Measurements from ENCODE around the gene FGFR3.
A peak's percentile ranks its signal among the peaks of the same experiment; 100 is the strongest.

FGFR3 gene

GRCh38 chr4:1789552-1789951, 3.5 kb upstream of the FGFR3 start:
- no peak for DNase-seq

- DNase-seq: no peak
Observed at GRCh38 chr4:1790005-1790404, 3.1 kb upstream of the FGFR3 start.

- no peak for DNase-seq
Observed at GRCh38 chr4:1792158-1792831, 798 bp upstream of the FGFR3 start.

DNA sequence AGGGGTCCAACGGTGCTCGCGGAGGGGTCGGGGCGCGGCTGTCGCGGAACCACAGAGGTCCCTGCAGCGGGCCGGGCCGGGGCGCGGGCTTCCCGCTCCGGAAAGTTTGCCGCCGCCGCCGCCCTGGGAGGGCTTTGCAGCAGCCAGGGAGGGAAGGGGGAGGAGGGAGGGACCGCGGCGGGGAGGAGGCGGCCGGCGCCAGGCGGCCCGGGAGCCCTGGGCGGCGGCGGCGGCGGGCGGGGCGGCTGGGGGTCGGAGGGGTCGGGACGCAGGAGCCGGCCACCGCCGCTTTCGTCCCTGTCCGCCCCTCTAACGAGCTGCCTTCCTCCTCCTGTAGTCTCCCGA, 375 bp downstream of the FGFR3 start:
- DNase-seq: peak; percentile 72

- DNase-seq: no peak
Observed at GRCh38 chr4:1793940-1794808, 1.1 kb downstream of the FGFR3 start.

- DNase-seq: no peak
Observed at GRCh38 chr4:1794809-1795298, 1.8 kb downstream of the FGFR3 start.

DNA sequence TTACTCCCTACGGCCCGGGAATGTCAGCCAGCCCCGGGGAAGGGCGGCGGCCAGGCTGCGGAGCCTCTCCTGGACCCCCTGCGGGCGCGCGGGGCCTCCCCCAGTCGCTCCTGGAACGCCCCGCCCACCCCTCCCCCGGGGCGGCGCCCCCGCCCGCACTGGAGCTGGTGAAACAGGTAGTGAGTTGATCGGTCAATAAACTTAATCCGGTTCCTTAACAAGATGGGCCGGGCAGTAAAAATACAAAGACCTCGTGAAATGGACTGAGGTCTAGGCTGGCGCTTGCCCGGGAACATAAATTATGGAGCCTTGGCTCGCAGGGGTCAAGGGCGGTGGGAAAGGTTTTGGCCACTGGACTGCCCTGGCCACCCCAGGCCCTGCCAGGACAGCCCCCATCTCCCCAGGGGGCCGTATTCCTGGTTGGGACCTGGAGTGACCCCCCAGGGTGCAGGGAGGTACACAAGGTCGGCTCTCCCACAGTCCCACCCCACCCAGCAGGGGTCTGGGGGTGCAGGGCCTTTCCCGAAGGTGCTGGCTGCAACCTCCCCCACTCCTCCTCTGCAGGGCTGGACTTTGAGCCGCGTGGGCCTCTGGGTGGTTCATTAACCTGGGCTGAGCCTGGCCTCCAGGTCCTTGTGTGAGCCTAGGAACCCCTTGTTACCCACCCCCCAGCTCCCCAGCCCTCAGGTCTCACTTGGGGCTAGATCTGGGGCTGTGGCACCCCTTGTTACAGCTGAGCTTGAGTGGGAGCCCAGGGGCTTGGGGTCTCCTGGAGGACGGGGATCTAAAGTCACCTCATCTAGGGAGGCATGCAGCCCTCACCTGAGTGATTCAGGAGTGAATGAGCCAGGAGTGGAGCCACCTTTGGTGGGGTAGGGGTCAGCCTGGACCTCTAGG, 2.5 kb downstream of the FGFR3 start:
- no peak for DNase-seq

DNA sequence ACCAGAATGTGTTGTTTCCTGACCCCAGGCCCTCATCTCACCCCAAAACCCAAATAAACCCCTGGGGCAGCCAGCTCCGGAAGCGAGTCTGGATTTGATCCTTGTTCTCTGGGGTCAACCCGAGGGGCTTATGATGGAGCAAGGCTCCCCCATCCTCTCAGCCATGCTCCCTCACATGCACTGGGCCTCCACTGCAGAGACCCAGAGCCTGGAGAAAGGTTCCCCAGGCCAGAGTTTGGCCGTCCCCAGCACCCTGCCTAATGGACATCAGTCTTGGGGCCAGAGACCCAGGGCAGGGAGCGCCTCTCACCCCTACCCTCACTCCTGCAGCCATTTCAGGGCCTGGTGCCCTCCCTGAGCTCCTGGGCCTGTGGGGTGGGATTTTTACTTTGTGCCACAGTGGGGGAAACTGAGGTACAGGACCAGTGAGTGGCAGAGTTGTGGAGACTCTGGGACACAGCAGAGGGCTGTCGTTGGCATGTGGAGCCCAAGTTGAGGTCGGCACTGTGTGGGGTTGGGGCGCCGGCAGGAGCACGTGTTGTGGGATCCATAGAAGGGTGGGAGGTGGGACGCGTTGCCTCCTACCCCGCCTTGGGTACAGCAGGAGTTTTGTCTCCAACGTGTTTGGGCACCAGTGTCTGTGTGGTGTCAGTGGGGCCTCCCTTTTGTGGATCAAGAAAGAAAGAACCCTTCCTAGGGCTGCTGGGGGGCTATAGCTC, 3.6 kb downstream of the FGFR3 start:
- DNase-seq: no peak

- DNase-seq: no peak
Observed at GRCh38 chr4:1797298-1797860, 4.3 kb downstream of the FGFR3 start.

DNA sequence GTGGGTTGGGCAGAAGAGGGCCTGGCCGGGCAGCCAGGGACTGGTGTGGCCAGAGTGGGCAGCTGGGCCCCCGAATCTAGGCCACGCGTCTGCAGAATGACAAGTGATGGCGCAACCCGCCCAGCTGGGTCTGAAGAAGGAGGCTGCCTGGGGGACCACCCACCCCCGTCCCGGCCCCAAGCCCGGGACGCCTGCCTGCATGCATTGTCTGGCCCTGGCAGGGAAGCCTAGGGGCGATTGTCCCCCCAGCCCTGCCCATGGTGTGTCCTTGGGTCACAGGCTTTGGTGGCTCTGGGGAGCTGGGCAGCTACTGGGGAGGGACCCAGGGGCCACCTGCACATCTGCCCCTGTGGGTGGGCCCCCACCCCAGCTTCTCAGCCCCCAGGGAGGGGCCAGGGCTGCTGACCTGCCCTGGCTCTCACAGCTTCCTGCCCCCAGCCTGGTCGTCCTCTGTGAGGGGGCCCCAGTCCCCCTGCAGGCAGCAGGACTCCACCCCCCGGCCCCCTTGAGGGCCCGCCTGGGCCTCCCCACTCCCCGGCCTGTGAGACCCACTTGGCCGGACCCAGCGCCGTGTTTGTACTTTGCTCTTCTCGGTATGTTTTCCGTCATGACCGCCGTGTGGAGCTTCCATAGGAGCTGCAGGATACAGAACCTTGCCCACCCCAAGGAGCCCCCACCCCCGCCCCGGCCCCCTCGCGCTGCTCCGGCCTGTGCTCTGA, 4.9 kb downstream of the FGFR3 start:
- no peak for DNase-seq

- DNase-seq: no peak
Observed at GRCh38 chr4:1798580-1799386, 5.7 kb downstream of the FGFR3 start.

GRCh38 chr4:1799387-1800375, 6.6 kb downstream of the FGFR3 start:
- no peak for DNase-seq

DNA sequence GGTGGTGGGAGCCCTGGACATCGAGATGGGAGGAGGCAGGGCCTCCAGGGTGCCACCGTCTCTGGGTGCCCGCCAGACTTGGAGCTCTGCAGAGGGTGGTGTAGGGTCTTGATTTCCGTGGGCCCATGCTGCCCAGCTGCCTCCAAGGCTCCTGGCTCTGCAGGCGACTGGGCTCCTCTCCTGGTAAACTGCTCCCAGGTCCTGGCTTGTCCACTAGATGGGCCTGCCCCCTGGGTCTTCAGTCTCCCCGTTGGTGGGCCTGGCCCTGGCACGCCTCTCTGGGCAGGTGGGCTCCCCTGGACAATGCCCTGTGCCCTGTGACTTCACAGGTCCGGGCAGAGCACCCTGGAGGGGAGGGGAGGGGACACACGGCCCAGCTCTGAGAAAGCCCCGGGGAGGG, 7.7 kb downstream of the FGFR3 start:
- DNase-seq: no peak

DNA sequence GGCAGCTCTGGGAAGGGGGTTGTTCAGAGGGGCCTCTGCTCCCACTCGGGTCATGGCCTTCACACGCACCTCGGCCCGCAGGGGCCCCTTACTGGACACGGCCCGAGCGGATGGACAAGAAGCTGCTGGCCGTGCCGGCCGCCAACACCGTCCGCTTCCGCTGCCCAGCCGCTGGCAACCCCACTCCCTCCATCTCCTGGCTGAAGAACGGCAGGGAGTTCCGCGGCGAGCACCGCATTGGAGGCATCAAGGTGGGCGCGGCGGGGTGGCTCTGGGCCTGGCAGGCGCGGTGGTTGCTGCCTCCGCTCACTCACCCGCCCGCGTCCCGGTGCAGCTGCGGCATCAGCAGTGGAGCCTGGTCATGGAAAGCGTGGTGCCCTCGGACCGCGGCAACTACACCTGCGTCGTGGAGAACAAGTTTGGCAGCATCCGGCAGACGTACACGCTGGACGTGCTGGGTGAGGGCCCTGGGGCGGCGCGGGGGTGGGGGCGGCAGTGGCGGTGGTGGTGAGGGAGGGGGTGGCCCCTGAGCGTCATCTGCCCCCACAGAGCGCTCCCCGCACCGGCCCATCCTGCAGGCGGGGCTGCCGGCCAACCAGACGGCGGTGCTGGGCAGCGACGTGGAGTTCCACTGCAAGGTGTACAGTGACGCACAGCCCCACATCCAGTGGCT, 8.3 kb downstream of the FGFR3 start:
- DNase-seq: no peak

- no peak for DNase-seq
Observed at GRCh38 chr4:1802151-1802715, 9.1 kb downstream of the FGFR3 start.

DNA sequence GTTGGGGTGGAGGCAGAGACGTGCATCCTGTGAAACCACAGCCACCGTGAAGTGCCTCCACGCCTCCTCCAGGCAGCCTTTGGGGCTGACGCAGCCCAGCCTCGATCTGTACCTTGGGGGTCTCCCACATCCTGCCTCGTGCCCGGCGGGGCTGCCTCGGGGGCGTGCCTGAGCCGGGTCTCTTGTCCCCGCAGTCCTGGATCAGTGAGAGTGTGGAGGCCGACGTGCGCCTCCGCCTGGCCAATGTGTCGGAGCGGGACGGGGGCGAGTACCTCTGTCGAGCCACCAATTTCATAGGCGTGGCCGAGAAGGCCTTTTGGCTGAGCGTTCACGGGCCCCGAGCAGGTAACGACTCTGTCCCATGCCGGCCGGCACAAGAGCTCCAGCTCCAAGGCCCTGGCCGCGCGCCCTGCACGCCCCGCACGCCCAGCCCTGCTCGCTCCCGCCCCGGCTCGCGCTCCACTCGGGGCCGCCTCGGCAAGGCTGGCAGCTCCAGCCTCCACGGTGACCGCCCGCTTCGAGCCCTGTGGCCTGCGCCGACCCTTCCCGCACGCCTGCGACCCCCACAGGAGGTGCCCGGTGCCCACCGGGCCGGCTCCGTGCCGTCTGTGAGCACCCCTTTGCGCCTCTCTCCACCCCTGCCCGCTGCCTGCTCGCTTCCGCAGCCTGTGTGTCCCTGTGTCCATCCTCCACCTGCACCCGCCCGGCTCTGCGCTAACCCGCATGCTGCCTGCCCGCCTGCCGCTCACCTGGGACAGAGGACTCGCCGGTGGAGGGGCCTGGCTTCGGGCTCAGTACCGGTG, 9.8 kb downstream of the FGFR3 start:
- DNase-seq: no peak
